ENCODE results near the gene TAX1BP1.

DNA sequence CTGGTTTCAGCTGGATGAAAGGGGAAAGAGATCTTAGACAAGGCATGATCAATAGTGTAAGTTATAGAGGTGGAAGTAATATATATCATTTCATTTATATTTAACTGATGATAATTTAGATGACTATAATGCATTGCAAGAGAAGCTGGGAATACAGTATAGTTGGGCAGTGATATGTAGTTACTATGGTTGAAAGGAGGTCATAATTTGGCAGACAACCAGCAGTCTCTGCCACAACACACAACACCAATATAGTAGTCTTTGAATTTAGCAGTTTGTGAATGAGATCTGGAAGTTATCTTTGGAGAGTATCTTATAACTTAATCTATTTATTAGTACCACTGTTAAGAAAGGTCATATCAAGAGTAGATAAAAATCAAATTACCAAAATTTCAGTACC, 39.9 kb downstream of the TAX1BP1 start:
- TF ChIP-seq, protein P1, sequence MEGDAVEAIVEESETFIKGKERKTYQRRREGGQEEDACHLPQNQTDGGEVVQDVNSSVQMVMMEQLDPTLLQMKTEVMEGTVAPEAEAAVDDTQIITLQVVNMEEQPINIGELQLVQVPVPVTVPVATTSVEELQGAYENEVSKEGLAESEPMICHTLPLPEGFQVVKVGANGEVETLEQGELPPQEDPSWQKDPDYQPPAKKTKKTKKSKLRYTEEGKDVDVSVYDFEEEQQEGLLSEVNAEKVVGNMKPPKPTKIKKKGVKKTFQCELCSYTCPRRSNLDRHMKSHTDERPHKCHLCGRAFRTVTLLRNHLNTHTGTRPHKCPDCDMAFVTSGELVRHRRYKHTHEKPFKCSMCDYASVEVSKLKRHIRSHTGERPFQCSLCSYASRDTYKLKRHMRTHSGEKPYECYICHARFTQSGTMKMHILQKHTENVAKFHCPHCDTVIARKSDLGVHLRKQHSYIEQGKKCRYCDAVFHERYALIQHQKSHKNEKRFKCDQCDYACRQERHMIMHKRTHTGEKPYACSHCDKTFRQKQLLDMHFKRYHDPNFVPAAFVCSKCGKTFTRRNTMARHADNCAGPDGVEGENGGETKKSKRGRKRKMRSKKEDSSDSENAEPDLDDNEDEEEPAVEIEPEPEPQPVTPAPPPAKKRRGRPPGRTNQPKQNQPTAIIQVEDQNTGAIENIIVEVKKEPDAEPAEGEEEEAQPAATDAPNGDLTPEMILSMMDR (IDR thresholded peaks at IDR 0.05): no peak
- no peak for TF ChIP-seq POLR2A (IDR thresholded peaks at IDR 0.05)
